ENCODE measurements around the gene GSE1.

Gene GSE1

DNA sequence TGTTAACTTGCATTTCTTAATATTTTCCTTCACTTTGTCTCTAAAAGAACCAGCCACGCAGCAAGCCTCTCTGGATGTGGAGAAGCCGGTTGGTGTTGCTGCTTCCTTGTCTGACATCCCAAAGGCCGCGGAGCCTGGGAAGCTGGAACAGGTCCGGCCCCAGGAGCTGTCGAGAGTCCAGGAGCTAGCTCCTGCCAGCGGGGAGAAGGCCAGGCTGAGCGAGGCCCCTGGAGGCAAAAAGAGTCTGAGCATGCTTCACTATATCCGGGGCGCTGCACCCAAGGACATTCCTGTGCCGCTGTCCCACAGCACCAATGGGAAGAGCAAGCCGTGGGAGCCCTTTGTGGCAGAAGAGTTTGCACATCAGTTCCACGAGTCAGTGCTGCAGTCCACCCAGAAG lies 52.8 kb downstream of the GSE1 start:
- no peak for DNase-seq (ENCODE audit: insufficient read length, low spot score)
- FAIRE-seq: no peak

DNA sequence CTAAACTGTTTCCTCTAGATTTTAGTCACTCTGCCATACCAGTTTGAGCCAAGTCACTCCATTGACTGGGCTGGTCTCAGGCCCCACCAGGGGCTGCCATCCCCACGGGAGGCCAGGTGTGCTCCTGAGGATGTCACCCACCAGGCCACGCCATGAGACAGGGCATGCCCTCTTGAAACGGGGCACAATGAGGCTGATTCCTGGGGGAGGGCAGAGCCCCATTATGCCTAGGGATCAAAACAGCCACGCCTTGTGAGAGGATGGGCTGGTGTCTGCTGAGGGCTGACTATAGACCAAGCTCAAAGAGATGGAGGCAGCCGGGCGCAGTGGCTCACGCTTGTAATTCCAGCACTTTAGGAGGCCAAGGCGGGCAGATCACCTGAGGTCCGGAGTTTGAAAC lies 54.1 kb downstream of the GSE1 start:
- FAIRE-seq (no peak), DNase-seq (ENCODE audit: insufficient read length, low spot score) (no peak)
- TF ChIP-seq PAX5 (IDR thresholded peaks at IDR 0.05; ENCODE audit: insufficient read depth, low read length, severe bottlenecking): no peak
- no peak for TF ChIP-seq POU2F2 (IDR thresholded peaks at IDR 0.05; ENCODE audit: low read depth, low read length)
- TF ChIP-seq SPI1 (IDR thresholded peaks at IDR 0.05; ENCODE audit: low read depth, low read length): no peak
- no peak for TF ChIP-seq POLR2AphosphoS5 (IDR thresholded peaks at IDR 0.05; ENCODE audit: low read depth, low read length)
- TF ChIP-seq TAF1 (IDR thresholded peaks at IDR 0.05; ENCODE audit: low read depth, low read length): no peak
- no peak for TF ChIP-seq POLR2A (IDR thresholded peaks at IDR 0.05; ENCODE audit: low read depth, low read length)

More for the DNA sequence above, 52.8 kb downstream of the GSE1 start:
- no peak for TF ChIP-seq POLR2AphosphoS5 (IDR thresholded peaks at IDR 0.05; ENCODE audit: low read depth, low read length)
- TF ChIP-seq SPI1 (IDR thresholded peaks at IDR 0.05; ENCODE audit: low read depth, low read length): no peak
- no peak for TF ChIP-seq TAF1 (IDR thresholded peaks at IDR 0.05; ENCODE audit: low read depth, low read length)
- TF ChIP-seq PAX5 (IDR thresholded peaks at IDR 0.05; ENCODE audit: insufficient read depth, low read length, severe bottlenecking): no peak
- TF ChIP-seq POLR2A (IDR thresholded peaks at IDR 0.05; ENCODE audit: low read depth, low read length): no peak
- no peak for TF ChIP-seq POU2F2 (IDR thresholded peaks at IDR 0.05; ENCODE audit: low read depth, low read length)

- DNase-seq (ENCODE audit: insufficient read length, low spot score) (no peak), FAIRE-seq (no peak)
- TF ChIP-seq POLR2AphosphoS5 (IDR thresholded peaks at IDR 0.05; ENCODE audit: low read depth, low read length): no peak
- TF ChIP-seq SPI1 (IDR thresholded peaks at IDR 0.05; ENCODE audit: low read depth, low read length): no peak
- no peak for TF ChIP-seq PAX5 (IDR thresholded peaks at IDR 0.05; ENCODE audit: insufficient read depth, low read length, severe bottlenecking)
- no peak for TF ChIP-seq TAF1 (IDR thresholded peaks at IDR 0.05; ENCODE audit: low read depth, low read length)
- TF ChIP-seq POLR2A (IDR thresholded peaks at IDR 0.05; ENCODE audit: low read depth, low read length): no peak
- TF ChIP-seq POU2F2 (IDR thresholded peaks at IDR 0.05; ENCODE audit: low read depth, low read length): no peak
Observed at GRCh38 chr16:85667841-85668413, 54.8 kb downstream of the GSE1 start.

- FAIRE-seq: no peak
- no peak for DNase-seq (ENCODE audit: insufficient read length, low spot score)
- TF ChIP-seq POU2F2 (IDR thresholded peaks at IDR 0.05; ENCODE audit: low read depth, low read length) (no peak), POLR2AphosphoS5 (IDR thresholded peaks at IDR 0.05; ENCODE audit: low read depth, low read length) (no peak), TAF1 (IDR thresholded peaks at IDR 0.05; ENCODE audit: low read depth, low read length) (no peak), POLR2A (IDR thresholded peaks at IDR 0.05; ENCODE audit: low read depth, low read length) (no peak), SPI1 (IDR thresholded peaks at IDR 0.05; ENCODE audit: low read depth, low read length) (no peak), PAX5 (IDR thresholded peaks at IDR 0.05; ENCODE audit: insufficient read depth, low read length, severe bottlenecking) (no peak)
Observed at GRCh38 chr16:85668676-85669424, 55.7 kb downstream of the GSE1 start.

GRCh38 chr16:85670840-85671239 lies 57.7 kb downstream of the GSE1 start:
- FAIRE-seq: no peak
- no peak for TF ChIP-seq POLR2AphosphoS5 (IDR thresholded peaks at IDR 0.05; ENCODE audit: low read depth, low read length)
- TF ChIP-seq POLR2A (IDR thresholded peaks at IDR 0.05; ENCODE audit: low read depth, low read length): no peak
- TF ChIP-seq PAX5 (IDR thresholded peaks at IDR 0.05; ENCODE audit: insufficient read depth, low read length, severe bottlenecking): no peak
- TF ChIP-seq POU2F2 (IDR thresholded peaks at IDR 0.05; ENCODE audit: low read depth, low read length): no peak
- no peak for TF ChIP-seq TAF1 (IDR thresholded peaks at IDR 0.05; ENCODE audit: low read depth, low read length)
- no peak for TF ChIP-seq SPI1 (IDR thresholded peaks at IDR 0.05; ENCODE audit: low read depth, low read length)
- no peak for DNase-seq (ENCODE audit: insufficient read length, low spot score)

GRCh38 chr16:85673529-85674417 lies 60.7 kb downstream of the GSE1 start:
- no peak for TF ChIP-seq PAX5 (IDR thresholded peaks at IDR 0.05; ENCODE audit: insufficient read depth, low read length, severe bottlenecking)
- TF ChIP-seq SPI1 (IDR thresholded peaks at IDR 0.05; ENCODE audit: low read depth, low read length): no peak
- no peak for TF ChIP-seq POLR2A (IDR thresholded peaks at IDR 0.05; ENCODE audit: low read depth, low read length)
- TF ChIP-seq POLR2AphosphoS5 (IDR thresholded peaks at IDR 0.05; ENCODE audit: low read depth, low read length): no peak
- no peak for TF ChIP-seq POU2F2 (IDR thresholded peaks at IDR 0.05; ENCODE audit: low read depth, low read length)
- no peak for TF ChIP-seq TAF1 (IDR thresholded peaks at IDR 0.05; ENCODE audit: low read depth, low read length)
- DNase-seq (ENCODE audit: insufficient read length, low spot score): no peak
- FAIRE-seq: no peak

- no peak for FAIRE-seq
- DNase-seq (ENCODE audit: insufficient read length, low spot score): no peak
- TF ChIP-seq PAX5 (IDR thresholded peaks at IDR 0.05; ENCODE audit: insufficient read depth, low read length, severe bottlenecking): no peak
- TF ChIP-seq TAF1 (IDR thresholded peaks at IDR 0.05; ENCODE audit: low read depth, low read length): no peak
- TF ChIP-seq POU2F2 (IDR thresholded peaks at IDR 0.05; ENCODE audit: low read depth, low read length): no peak
- TF ChIP-seq SPI1 (IDR thresholded peaks at IDR 0.05; ENCODE audit: low read depth, low read length): no peak
- no peak for TF ChIP-seq POLR2AphosphoS5 (IDR thresholded peaks at IDR 0.05; ENCODE audit: low read depth, low read length)
- TF ChIP-seq POLR2A (IDR thresholded peaks at IDR 0.05; ENCODE audit: low read depth, low read length): no peak
Observed at GRCh38 chr16:85674418-85674755, 61.3 kb downstream of the GSE1 start.

DNA sequence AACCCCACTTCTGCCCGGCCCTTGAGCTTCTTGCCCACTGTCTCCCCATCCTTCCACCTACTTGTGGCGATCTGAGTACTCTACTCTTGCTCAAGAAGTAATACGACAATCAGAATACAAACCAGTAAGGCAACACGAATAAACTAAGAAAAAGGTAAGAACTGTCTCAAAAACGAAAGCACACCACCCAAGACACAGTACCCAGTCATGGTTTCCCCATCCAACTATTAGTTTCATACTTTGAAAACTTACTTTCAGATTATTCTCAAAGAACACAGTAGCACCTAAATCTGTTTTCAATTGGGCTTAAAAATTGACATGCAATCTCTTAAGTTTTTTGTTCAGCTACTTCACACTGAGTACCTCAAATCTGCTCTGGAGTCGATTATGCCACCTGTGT lies 61.7 kb downstream of the GSE1 start:
- FAIRE-seq (no peak), DNase-seq (ENCODE audit: insufficient read length, low spot score) (no peak)
- TF ChIP-seq POLR2AphosphoS5 (IDR thresholded peaks at IDR 0.05; ENCODE audit: low read depth, low read length) (no peak), SPI1 (IDR thresholded peaks at IDR 0.05; ENCODE audit: low read depth, low read length) (no peak), PAX5 (IDR thresholded peaks at IDR 0.05; ENCODE audit: insufficient read depth, low read length, severe bottlenecking) (no peak), TAF1 (IDR thresholded peaks at IDR 0.05; ENCODE audit: low read depth, low read length) (no peak), POU2F2 (IDR thresholded peaks at IDR 0.05; ENCODE audit: low read depth, low read length) (no peak), POLR2A (IDR thresholded peaks at IDR 0.05; ENCODE audit: low read depth, low read length) (no peak)
